Inflammatory macrophage (primary cell): ENCODE results near the gene NRXN3.

Experiments
- DNase-seq, 2 donors: peaks; one replicate each; pipeline ENCODE4 v3.0.0-alpha.2; 2020 to 2022

The NRXN3 gene

GRCh38 chr14:78666336-78667056 is 496.3 kb downstream of the NRXN3 start:
- no peak for DNase-seq

- DNase-seq: no peak
Observed at GRCh38 chr14:78667141-78667540, 497.0 kb downstream of the NRXN3 start.

GRCh38 chr14:78673845-78674244 is 503.7 kb downstream of the NRXN3 start:
- no peak for DNase-seq

GRCh38 chr14:78674820-78675219 is 504.6 kb downstream of the NRXN3 start:
- no peak for DNase-seq

GRCh38 chr14:78683206-78683605 is 513.0 kb downstream of the NRXN3 start:
- DNase-seq: no peak

GRCh38 chr14:78683981-78684380 is 513.8 kb downstream of the NRXN3 start:
- DNase-seq: no peak

- DNase-seq: no peak
Observed at GRCh38 chr14:78688503-78688902, 518.3 kb downstream of the NRXN3 start.

GRCh38 chr14:78690836-78691235 is 520.7 kb downstream of the NRXN3 start:
- no peak for DNase-seq

GRCh38 chr14:78697341-78697740 is 527.2 kb downstream of the NRXN3 start:
- DNase-seq: no peak

- no peak for DNase-seq
Observed at GRCh38 chr14:78698991-78699390, 528.8 kb downstream of the NRXN3 start.

- DNase-seq: no peak
Observed at GRCh38 chr14:78700236-78700635, 530.1 kb downstream of the NRXN3 start.

- no peak for DNase-seq
Observed at GRCh38 chr14:78701246-78701645, 531.1 kb downstream of the NRXN3 start.

- DNase-seq: no peak
Observed at GRCh38 chr14:78704965-78705364, 534.8 kb downstream of the NRXN3 start.

GRCh38 chr14:78705989-78706388 is 535.8 kb downstream of the NRXN3 start:
- no peak for DNase-seq

GRCh38 chr14:78709795-78710557 is 539.8 kb downstream of the NRXN3 start:
- DNase-seq: no peak

- DNase-seq: no peak
Observed at GRCh38 chr14:78710963-78711362, 540.8 kb downstream of the NRXN3 start.

GRCh38 chr14:78713716-78714115 is 543.5 kb downstream of the NRXN3 start:
- no peak for DNase-seq

- no peak for DNase-seq
Observed at GRCh38 chr14:78714711-78715110, 544.5 kb downstream of the NRXN3 start.

- DNase-seq: no peak
Observed at GRCh38 chr14:78721756-78722480, 551.7 kb downstream of the NRXN3 start.

GRCh38 chr14:78725086-78725485 is 554.9 kb downstream of the NRXN3 start:
- DNase-seq: no peak

GRCh38 chr14:78737116-78737515 is 566.9 kb downstream of the NRXN3 start:
- DNase-seq: no peak

- no peak for DNase-seq
Observed at GRCh38 chr14:78737601-78738000, 567.4 kb downstream of the NRXN3 start.

GRCh38 chr14:78746086-78746595 is 576.0 kb downstream of the NRXN3 start:
- no peak for DNase-seq
